ENCODE measurements around the gene TM2D3.

DNA sequence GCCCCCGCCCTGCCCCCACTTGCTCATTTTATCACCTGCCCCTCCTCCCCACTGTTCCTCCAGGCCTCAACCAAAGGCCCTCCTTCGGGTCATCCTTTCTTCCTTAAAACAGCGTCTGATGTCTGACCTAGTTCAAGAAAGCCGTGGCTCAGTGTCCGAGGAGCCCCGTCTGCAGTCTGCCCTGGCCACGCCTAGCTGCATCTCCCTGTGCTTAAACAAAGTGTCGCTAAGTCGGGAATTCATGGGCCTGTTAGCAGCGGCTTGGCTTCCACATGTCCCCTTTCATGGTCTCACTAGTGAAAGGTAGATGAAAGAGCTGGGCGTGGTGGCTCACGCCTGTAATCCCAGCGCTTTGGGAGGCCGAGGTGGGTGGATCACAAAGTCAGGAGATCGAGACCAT lies 41.2 kb downstream of the TM2D3 start:
- TF ChIP-seq CTCF (IDR thresholded peaks at IDR 0.05) (no peak), NR1H2 (CRISPR knock-in tag; IDR thresholded peaks at IDR 0.05) (no peak), KAT7 (CRISPR knock-in tag; IDR thresholded peaks at IDR 0.05; ENCODE audit: borderline replicate concordance) (no peak), TEAD4 (CRISPR knock-in tag; IDR thresholded peaks at IDR 0.05) (no peak), CBFB (CRISPR knock-in tag; IDR thresholded peaks at IDR 0.05; ENCODE audit: low read depth) (no peak), FOXP1 (CRISPR knock-in tag; IDR thresholded peaks at IDR 0.05; ENCODE audit: borderline replicate concordance) (no peak), ZNF263 (CRISPR knock-in tag; IDR thresholded peaks at IDR 0.05; ENCODE audit: low read depth) (no peak), IRF2 (CRISPR knock-in tag; IDR thresholded peaks at IDR 0.05; ENCODE audit: borderline replicate concordance, low read depth) (no peak), ERG (CRISPR knock-in tag; IDR thresholded peaks at IDR 0.05) (no peak), TP53 (CRISPR knock-in tag; IDR thresholded peaks at IDR 0.05) (no peak), ARID4B (CRISPR knock-in tag; IDR thresholded peaks at IDR 0.05; ENCODE audit: borderline replicate concordance) (no peak), MAX (CRISPR knock-in tag; IDR thresholded peaks at IDR 0.05) (no peak)
- TF ChIP-seq, protein P1, sequence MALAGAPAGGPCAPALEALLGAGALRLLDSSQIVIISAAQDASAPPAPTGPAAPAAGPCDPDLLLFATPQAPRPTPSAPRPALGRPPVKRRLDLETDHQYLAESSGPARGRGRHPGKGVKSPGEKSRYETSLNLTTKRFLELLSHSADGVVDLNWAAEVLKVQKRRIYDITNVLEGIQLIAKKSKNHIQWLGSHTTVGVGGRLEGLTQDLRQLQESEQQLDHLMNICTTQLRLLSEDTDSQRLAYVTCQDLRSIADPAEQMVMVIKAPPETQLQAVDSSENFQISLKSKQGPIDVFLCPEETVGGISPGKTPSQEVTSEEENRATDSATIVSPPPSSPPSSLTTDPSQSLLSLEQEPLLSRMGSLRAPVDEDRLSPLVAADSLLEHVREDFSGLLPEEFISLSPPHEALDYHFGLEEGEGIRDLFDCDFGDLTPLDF (CRISPR knock-in tag; IDR thresholded peaks at IDR 0.05): no peak

Measured in WTC11 (cell line).